ENCODE measurements around the gene PARP14. TPM values are rescaled to one million over a fixed set of nuclear protein-coding genes. Genes with fewer than 3 reads are reported as not detected.

The PARP14 gene
- total RNA-seq, 1 donor from 2014 or later = 14.1 TPM

- Mint-ChIP-seq H3K27ac (ENCODE audit: unreplicated experiment) (no peak overlapping the region), H3K36me3 (ENCODE audit: low read depth) (no peaks in the 10 kb centered on the region), H3K9me3 (ENCODE audit: low read depth) (no peaks in the 10 kb centered on the region), H3K4me1 (ENCODE audit: low read depth) (peaks cover 16% of the 10 kb centered on the region), H3K4me3 (ENCODE audit: unreplicated experiment) (no peak overlapping the region), H3K27me3 (ENCODE audit: low read depth) (no peaks in the 10 kb centered on the region)
- no peak for DNase-seq (ENCODE audit: low spot score)
- TF ChIP-seq CTCF (IDR thresholded peaks at IDR 0.05) = no peak
Observed at GRCh38 chr3:122674339-122674738, 6.3 kb upstream of the PARP14 start.

DNA sequence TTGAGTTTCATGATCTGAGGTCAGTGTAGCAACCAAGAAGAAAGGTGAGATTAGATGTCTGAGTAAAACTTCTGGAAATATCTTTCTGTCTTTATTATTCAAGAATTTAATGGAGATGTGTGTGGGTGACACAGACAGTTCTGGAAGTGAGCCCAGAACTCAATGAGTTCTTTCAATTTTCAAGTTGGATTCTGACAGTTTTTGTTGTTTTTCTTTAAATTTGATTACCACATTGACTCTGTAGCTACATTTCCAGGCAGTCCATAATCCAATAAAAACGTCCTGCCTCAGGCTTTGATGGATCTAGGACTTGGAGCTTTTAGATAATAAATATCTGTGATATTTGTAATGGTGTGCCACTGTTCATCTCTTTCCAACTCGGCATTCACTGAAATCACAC is 3.9 kb upstream of the PARP14 start:
- no peaks in the 10 kb centered on the region for H3K27me3 Mint-ChIP-seq (ENCODE audit: low read depth)
- H3K4me3 Mint-ChIP-seq (ENCODE audit: unreplicated experiment) = no peak overlapping the region
- TF ChIP-seq CTCF (IDR thresholded peaks at IDR 0.05) = peak; percentile 3
- peaks cover 38% of the 10 kb centered on the region for H3K4me1 Mint-ChIP-seq (ENCODE audit: low read depth)
- H3K36me3 Mint-ChIP-seq (ENCODE audit: low read depth) = no peaks in the 10 kb centered on the region
- H3K9me3 Mint-ChIP-seq (ENCODE audit: low read depth) = no peaks in the 10 kb centered on the region
- DNase-seq (ENCODE audit: low spot score) = no peak
- H3K27ac Mint-ChIP-seq (ENCODE audit: unreplicated experiment) = peak overlapping the region; percentile 76

- H3K27ac Mint-ChIP-seq (ENCODE audit: unreplicated experiment) = peak overlapping the region; percentile 76
- H3K27me3 Mint-ChIP-seq (ENCODE audit: low read depth) = no peaks in the 10 kb centered on the region
- no peaks in the 10 kb centered on the region for H3K9me3 Mint-ChIP-seq (ENCODE audit: low read depth)
- no peaks in the 10 kb centered on the region for H3K36me3 Mint-ChIP-seq (ENCODE audit: low read depth)
- H3K4me1 Mint-ChIP-seq (ENCODE audit: low read depth) = peaks cover 42% of the 10 kb centered on the region
- no peak overlapping the region for H3K4me3 Mint-ChIP-seq (ENCODE audit: unreplicated experiment)
- no peak for DNase-seq (ENCODE audit: low spot score)
- no peak for TF ChIP-seq CTCF (IDR thresholded peaks at IDR 0.05)
Observed at GRCh38 chr3:122677216-122677615, 3.4 kb upstream of the PARP14 start.

DNA sequence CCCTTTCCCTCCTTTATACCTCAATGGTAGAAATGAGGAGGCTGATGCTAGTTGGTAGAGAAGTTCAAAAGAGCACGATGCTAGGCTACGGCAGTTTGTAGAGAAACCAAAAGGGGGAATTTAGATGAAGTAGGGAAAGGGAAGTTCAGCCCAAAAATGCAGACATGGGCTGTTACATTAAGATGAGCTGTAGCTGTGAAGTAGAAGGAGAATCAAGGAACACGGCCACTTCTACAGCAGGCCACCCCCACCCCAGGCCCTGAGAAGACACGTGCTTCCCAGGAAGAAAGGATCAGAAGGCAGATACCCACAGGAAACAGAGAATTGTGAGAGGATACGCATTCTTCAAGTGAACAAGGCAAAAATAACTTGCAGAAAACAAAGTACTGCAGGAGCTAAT is 2.1 kb upstream of the PARP14 start:
- H3K27me3 Mint-ChIP-seq (ENCODE audit: low read depth) = no peaks in the 10 kb centered on the region
- no peak for TF ChIP-seq CTCF (IDR thresholded peaks at IDR 0.05)
- H3K4me3 Mint-ChIP-seq (ENCODE audit: unreplicated experiment) = no peak overlapping the region
- H3K36me3 Mint-ChIP-seq (ENCODE audit: low read depth) = no peaks in the 10 kb centered on the region
- no peaks in the 10 kb centered on the region for H3K9me3 Mint-ChIP-seq (ENCODE audit: low read depth)
- H3K4me1 Mint-ChIP-seq (ENCODE audit: low read depth) = peaks cover 42% of the 10 kb centered on the region
- no peak for DNase-seq (ENCODE audit: low spot score)
- H3K27ac Mint-ChIP-seq (ENCODE audit: unreplicated experiment) = no peak overlapping the region

GRCh38 chr3:122679085-122679881 is 1.4 kb upstream of the PARP14 start:
- Mint-ChIP-seq H3K4me3 (ENCODE audit: unreplicated experiment) (peak overlapping the region; percentile 43), H3K36me3 (ENCODE audit: low read depth) (no peaks in the 10 kb centered on the region), H3K9me3 (ENCODE audit: low read depth) (no peaks in the 10 kb centered on the region), H3K27me3 (ENCODE audit: low read depth) (no peaks in the 10 kb centered on the region), H3K4me1 (ENCODE audit: low read depth) (peaks cover 42% of the 10 kb centered on the region), H3K27ac (ENCODE audit: unreplicated experiment) (peak overlapping the region; percentile 38)
- DNase-seq (ENCODE audit: low spot score) = no peak
- peak; percentile 96 for TF ChIP-seq CTCF (IDR thresholded peaks at IDR 0.05)

Data from chondrocyte (in vitro differentiated cells).